Measurements from ENCODE around the gene C11orf21. TPM values are rescaled to one million over a fixed set of nuclear protein-coding genes. Genes with fewer than 3 reads are reported as not detected.

C11orf21 gene
- polyA plus RNA-seq, 1 donor (not counting 4 experiments of a cell fraction or from before 2014, with no cell fraction given), result not detected

DNA sequence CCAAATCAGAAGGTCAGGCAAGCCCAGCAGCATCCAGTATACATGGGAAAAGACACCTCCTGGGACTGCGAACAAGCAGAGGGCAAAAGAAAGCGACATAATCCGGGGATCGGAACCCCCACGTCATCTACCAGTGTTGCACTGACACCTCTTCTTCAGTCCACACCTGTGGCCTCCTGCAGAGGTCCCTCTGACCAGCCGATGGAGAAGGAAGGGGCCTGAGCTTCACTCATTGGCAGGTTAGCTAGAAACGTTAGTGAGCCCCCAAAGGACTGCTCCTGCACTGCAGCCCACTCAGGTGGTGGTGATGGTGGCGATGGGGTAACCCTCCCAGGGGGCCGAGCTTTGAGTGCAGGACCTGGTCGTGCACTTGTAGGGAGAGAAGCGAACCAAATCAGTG is 53.5 kb downstream of the C11orf21 start:
- TF ChIP-seq CTCF (optimal IDR thresholded peaks at IDR 0.05 in 1 of 3, IDR thresholded peaks at IDR 0.05 in 1 of 3, conservative IDR thresholded peaks at IDR 0.05 in 1 of 3; ENCODE audit: extremely low read depth in 1 of 3, insufficient read depth in 2 of 3, low read length in 3 of 3) (no peak), EZH2 (IDR thresholded peaks at IDR 0.05; ENCODE audit: low read length) (no peak)
- H3K9me1 ChIP-seq (ENCODE audit: control insufficient read depth, extremely low read depth, insufficient read depth, low read length), result no peaks in the 10 kb centered on the region
- H3K4me2 ChIP-seq (ENCODE audit: control insufficient read depth, extremely low read depth, insufficient read depth, low read depth, low read length), result no peak overlapping the region
- no peak overlapping the region for H2AFZ ChIP-seq (ENCODE audit: control insufficient read depth, low read length)
- H3K9ac ChIP-seq (ENCODE audit: control insufficient read depth, extremely low read depth, insufficient read depth, low read length), result no peak overlapping the region
- DNase-seq (ENCODE audit: low read depth, low spot score), result no peak
- no peaks in the 10 kb centered on the region for H3K79me2 ChIP-seq (ENCODE audit: control insufficient read depth, insufficient read depth, low read length)
- no peaks in the 10 kb centered on the region for H3K9me3 ChIP-seq (ENCODE audit: control insufficient read depth, low read depth, low read length)
- dilution Hi-C loops (cut with MboI; ENCODE audit: extremely low pct_ligation_motif_present, low sequenced_read_pairs), result no loop called here
- H3K27ac ChIP-seq (ENCODE audit: control insufficient read depth, insufficient read depth, low read length), result no peak overlapping the region
- H3K4me1 ChIP-seq (ENCODE audit: control insufficient read depth, extremely low read depth, insufficient read depth, low read length), result no peaks in the 10 kb centered on the region
- no peaks in the 10 kb centered on the region for H4K20me1 ChIP-seq (ENCODE audit: control insufficient read depth, extremely low read depth, insufficient read depth, low read length)
- no peaks in the 10 kb centered on the region for H3K27me3 ChIP-seq (ENCODE audit: control insufficient read depth, extremely low read depth, insufficient read depth, low read length)
- FAIRE-seq, result no peak
- H3K36me3 ChIP-seq (ENCODE audit: control insufficient read depth in 2 of 2, extremely low read depth in 1 of 2, insufficient read depth in 2 of 2, low read length in 2 of 2), result no peaks in the 10 kb centered on the region
- H3K4me3 ChIP-seq (ENCODE audit: control insufficient read depth in 2 of 3, extremely low read depth in 1 of 3, insufficient read depth in 2 of 3, low read depth in 1 of 3, low read length in 3 of 3), result no peak overlapping the region

- no peak overlapping the region for H3K27ac ChIP-seq (ENCODE audit: control insufficient read depth, insufficient read depth, low read length)
- no peaks in the 10 kb centered on the region for H3K9me1 ChIP-seq (ENCODE audit: control insufficient read depth, extremely low read depth, insufficient read depth, low read length)
- H3K4me3 ChIP-seq (ENCODE audit: control insufficient read depth in 2 of 3, extremely low read depth in 1 of 3, insufficient read depth in 2 of 3, low read depth in 1 of 3, low read length in 3 of 3), result no peak overlapping the region
- no peak overlapping the region for H3K9ac ChIP-seq (ENCODE audit: control insufficient read depth, extremely low read depth, insufficient read depth, low read length)
- H3K36me3 ChIP-seq (ENCODE audit: control insufficient read depth in 2 of 2, extremely low read depth in 1 of 2, insufficient read depth in 2 of 2, low read length in 2 of 2), result no peaks in the 10 kb centered on the region
- no peaks in the 10 kb centered on the region for H3K4me1 ChIP-seq (ENCODE audit: control insufficient read depth, extremely low read depth, insufficient read depth, low read length)
- TF ChIP-seq EZH2 (IDR thresholded peaks at IDR 0.05; ENCODE audit: low read length), result no peak
- TF ChIP-seq CTCF (optimal IDR thresholded peaks at IDR 0.05 in 1 of 3, IDR thresholded peaks at IDR 0.05 in 1 of 3, conservative IDR thresholded peaks at IDR 0.05 in 1 of 3; ENCODE audit: extremely low read depth in 1 of 3, insufficient read depth in 2 of 3, low read length in 3 of 3), result no peak
- FAIRE-seq (no peak), DNase-seq (ENCODE audit: low read depth, low spot score) (no peak)
- no peak overlapping the region for H3K4me2 ChIP-seq (ENCODE audit: control insufficient read depth, extremely low read depth, insufficient read depth, low read depth, low read length)
- no peaks in the 10 kb centered on the region for H3K27me3 ChIP-seq (ENCODE audit: control insufficient read depth, extremely low read depth, insufficient read depth, low read length)
- H4K20me1 ChIP-seq (ENCODE audit: control insufficient read depth, extremely low read depth, insufficient read depth, low read length), result no peaks in the 10 kb centered on the region
- no peaks in the 10 kb centered on the region for H3K9me3 ChIP-seq (ENCODE audit: control insufficient read depth, low read depth, low read length)
- no peaks in the 10 kb centered on the region for H3K79me2 ChIP-seq (ENCODE audit: control insufficient read depth, insufficient read depth, low read length)
- dilution Hi-C loops (cut with MboI; ENCODE audit: extremely low pct_ligation_motif_present, low sequenced_read_pairs), result no loop called here
- H2AFZ ChIP-seq (ENCODE audit: control insufficient read depth, low read length), result no peak overlapping the region
These were observed 54.2 kb downstream of the C11orf21 start for GRCh38 chr11:2247496-2247895.

Small RNA genes within 50 kb of the gene (small RNA-seq; reads per million reads assigned to genes)
- gene RNU6-878P (ENCODE audit: insufficient read length in 3 of 3, low read depth in 3 of 3, low replicate concordance in 1 of 3), result 0 reads per million in 3 experiments

Other genes starting within 250 kb of the C11orf21 start
- gene IGF2, start 162.5 kb downstream of the C11orf21 start, polyA plus RNA-seq, result 0.01 TPM in 2 of 3 replicates, not detected in the other
- gene INS, start 140.7 kb downstream of the C11orf21 start, polyA plus RNA-seq, result not detected in 3 replicates
- 0.50 to 0.86 TPM (median 0.67 TPM) in 3 replicates for gene TH, start 130.1 kb downstream of the C11orf21 start, polyA plus RNA-seq
- 0.07 to 0.36 TPM (median 0.26 TPM) in 3 replicates for gene ASCL2, start 31.3 kb downstream of the C11orf21 start, polyA plus RNA-seq
- gene TSPAN32, start 95 bp upstream of the C11orf21 start, polyA plus RNA-seq, result not detected in 3 replicates
- 194 to 429 TPM (median 320 TPM) in 3 replicates for gene CD81, start 75.4 kb upstream of the C11orf21 start, polyA plus RNA-seq
- 15.9 to 27.1 TPM (median 18.6 TPM) in 3 replicates for gene TSSC4, start 98.8 kb upstream of the C11orf21 start, polyA plus RNA-seq
- not detected in 3 replicates for gene TRPM5, start 142.6 kb upstream of the C11orf21 start, polyA plus RNA-seq
- not detected in 3 replicates for gene KCNQ1, start 143.1 kb upstream of the C11orf21 start, polyA plus RNA-seq